ENCODE measurements around the gene NAV3. TPM values are rescaled to one million over a fixed set of nuclear protein-coding genes. Genes with fewer than 3 reads are reported as not detected.

Gene NAV3
- polyA plus RNA-seq, 1 of the 3 experiments (the other 2 are of a cell fraction) = 10.5 TPM

GRCh38 chr12:78194448-78194847, 363.8 kb downstream of the NAV3 start:
- Histone ChIP-seq H3K27ac (ENCODE audit: low read depth in 2 of 2, low read length in 1 of 2) (peak overlapping the region; percentile 74 to 85; a peak in 3 of 4 replicates), H3K9ac (no peak overlapping the region), H3K27me3 (ENCODE audit: insufficient read depth) (no peaks in the 10 kb centered on the region), H3K4me3 (ENCODE audit: low read depth in 2 of 2, low read length in 1 of 2) (peak overlapping the region in 1 of 2 experiments; percentile 9; a peak in 1 of 4 replicates), H3K4me2 (peak overlapping the region; percentile 48), H3K79me2 (ENCODE audit: insufficient read depth) (no peaks in the 10 kb centered on the region), H3K9me2 (no peaks in the 10 kb centered on the region), H2AFZ (ENCODE audit: low read depth) (no peak overlapping the region), H3K4me1 (ENCODE audit: control insufficient read depth in 1 of 2, insufficient read depth in 2 of 2, low read depth in 1 of 2, low read length in 1 of 2) (peaks cover 5 to 23% of the 10 kb centered on the region in 2 experiments; a peak in 2 of 4 replicates), H3K9me3 (no peaks in the 10 kb centered on the region), H3F3A (replicated peaks; ENCODE audit: insufficient read depth) (peaks cover 25% of the 10 kb centered on the region), H4K20me1 (ENCODE audit: insufficient read depth) (no peaks in the 10 kb centered on the region), H3K36me3 (replicated peaks in 1 of 2; ENCODE audit: control insufficient read depth in 1 of 2, insufficient read depth in 2 of 2, low read length in 1 of 2) (peaks cover 5 to 45% of the 10 kb centered on the region in 2 experiments)
- no peak for DNase-seq
- WGBS (ENCODE audit: low lambda C conversion rate) = 8% methylated on average over 3 of the region's 3 CpGs
- ChIA-PET POLR2A (no interaction called here), CTCF (no interaction called here)
- TF ChIP-seq, protein P1, sequence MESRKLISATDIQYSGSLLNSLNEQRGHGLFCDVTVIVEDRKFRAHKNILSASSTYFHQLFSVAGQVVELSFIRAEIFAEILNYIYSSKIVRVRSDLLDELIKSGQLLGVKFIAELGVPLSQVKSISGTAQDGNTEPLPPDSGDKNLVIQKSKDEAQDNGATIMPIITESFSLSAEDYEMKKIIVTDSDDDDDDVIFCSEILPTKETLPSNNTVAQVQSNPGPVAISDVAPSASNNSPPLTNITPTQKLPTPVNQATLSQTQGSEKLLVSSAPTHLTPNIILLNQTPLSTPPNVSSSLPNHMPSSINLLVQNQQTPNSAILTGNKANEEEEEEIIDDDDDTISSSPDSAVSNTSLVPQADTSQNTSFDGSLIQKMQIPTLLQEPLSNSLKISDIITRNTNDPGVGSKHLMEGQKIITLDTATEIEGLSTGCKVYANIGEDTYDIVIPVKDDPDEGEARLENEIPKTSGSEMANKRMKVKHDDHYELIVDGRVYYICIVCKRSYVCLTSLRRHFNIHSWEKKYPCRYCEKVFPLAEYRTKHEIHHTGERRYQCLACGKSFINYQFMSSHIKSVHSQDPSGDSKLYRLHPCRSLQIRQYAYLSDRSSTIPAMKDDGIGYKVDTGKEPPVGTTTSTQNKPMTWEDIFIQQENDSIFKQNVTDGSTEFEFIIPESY (IDR thresholded peaks at IDR 0.05; ENCODE audit: borderline replicate concordance, low read depth) = peak; percentile 59; the same call in 1 of the 2 replicates
- TF ChIP-seq GATA2 (CRISPR knock-in tag; IDR thresholded peaks at IDR 0.05) = no peak
- no peak for TF ChIP-seq SIN3A (IDR thresholded peaks at IDR 0.05; ENCODE audit: borderline replicate concordance, low read depth, low read length)
- peak; percentile 98 for TF ChIP-seq TCF12 (IDR thresholded peaks at IDR 0.05)
- no peak for TF ChIP-seq EZH2phosphoT487 (IDR thresholded peaks at IDR 0.05; ENCODE audit: borderline replicate concordance, low read depth)
- peak; percentile 91 for TF ChIP-seq PBX3 (IDR thresholded peaks at IDR 0.05)
- peak; percentile 71; the same call in 1 of the 2 replicates for TF ChIP-seq FOXM1 (IDR thresholded peaks at IDR 0.05; ENCODE audit: low read depth)
- no peak for TF ChIP-seq RCOR1 (IDR thresholded peaks at IDR 0.05; ENCODE audit: low read length)
- TF ChIP-seq MAX (IDR thresholded peaks at IDR 0.05; ENCODE audit: low read depth) = peak; percentile 83
- no peak for TF ChIP-seq MEF2A (IDR thresholded peaks at IDR 0.05; ENCODE audit: borderline replicate concordance, low read depth)
- no peak for TF ChIP-seq NRF1 (IDR thresholded peaks at IDR 0.05; ENCODE audit: low read depth, low read length)
- TF ChIP-seq TEAD4 (IDR thresholded peaks at IDR 0.05; ENCODE audit: borderline replicate concordance, insufficient read depth) = peak; percentile 94
- TF ChIP-seq, protein P2, sequence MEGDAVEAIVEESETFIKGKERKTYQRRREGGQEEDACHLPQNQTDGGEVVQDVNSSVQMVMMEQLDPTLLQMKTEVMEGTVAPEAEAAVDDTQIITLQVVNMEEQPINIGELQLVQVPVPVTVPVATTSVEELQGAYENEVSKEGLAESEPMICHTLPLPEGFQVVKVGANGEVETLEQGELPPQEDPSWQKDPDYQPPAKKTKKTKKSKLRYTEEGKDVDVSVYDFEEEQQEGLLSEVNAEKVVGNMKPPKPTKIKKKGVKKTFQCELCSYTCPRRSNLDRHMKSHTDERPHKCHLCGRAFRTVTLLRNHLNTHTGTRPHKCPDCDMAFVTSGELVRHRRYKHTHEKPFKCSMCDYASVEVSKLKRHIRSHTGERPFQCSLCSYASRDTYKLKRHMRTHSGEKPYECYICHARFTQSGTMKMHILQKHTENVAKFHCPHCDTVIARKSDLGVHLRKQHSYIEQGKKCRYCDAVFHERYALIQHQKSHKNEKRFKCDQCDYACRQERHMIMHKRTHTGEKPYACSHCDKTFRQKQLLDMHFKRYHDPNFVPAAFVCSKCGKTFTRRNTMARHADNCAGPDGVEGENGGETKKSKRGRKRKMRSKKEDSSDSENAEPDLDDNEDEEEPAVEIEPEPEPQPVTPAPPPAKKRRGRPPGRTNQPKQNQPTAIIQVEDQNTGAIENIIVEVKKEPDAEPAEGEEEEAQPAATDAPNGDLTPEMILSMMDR (IDR thresholded peaks at IDR 0.05) = no peak
- TF ChIP-seq CHD2 (IDR thresholded peaks at IDR 0.05; ENCODE audit: low read length, partially characterized antibody) = no peak
- no peak for TF ChIP-seq USF2 (IDR thresholded peaks at IDR 0.05; ENCODE audit: borderline replicate concordance, low read depth, low read length)
- no peak for TF ChIP-seq TAF1 (IDR thresholded peaks at IDR 0.05; ENCODE audit: borderline replicate concordance, low read depth, low read length)
- TF ChIP-seq GABPA (IDR thresholded peaks at IDR 0.05; ENCODE audit: low read depth) = no peak
- no peak for TF ChIP-seq SMC3 (IDR thresholded peaks at IDR 0.05; ENCODE audit: low read depth, low read length)
- TF ChIP-seq YY1 (IDR thresholded peaks at IDR 0.05; ENCODE audit: low read depth) = 0 out of 2 replicates have a peak, but pooled peaks have one; percentile 24
- no peak for TF ChIP-seq MXI1 (IDR thresholded peaks at IDR 0.05; ENCODE audit: low read depth, low read length)
- peak; percentile 98 for TF ChIP-seq NFIC (IDR thresholded peaks at IDR 0.05; ENCODE audit: borderline replicate concordance)
- peak in 1 of 2 experiments; percentile 92; a peak in 2 of 4 replicates for TF ChIP-seq EP300 (IDR thresholded peaks at IDR 0.05; ENCODE audit: borderline replicate concordance in 1 of 2, low read depth in 1 of 2, low read length in 1 of 2)
- TF ChIP-seq RFX5 (IDR thresholded peaks at IDR 0.05; ENCODE audit: low read length) = no peak
- TF ChIP-seq REST (IDR thresholded peaks at IDR 0.05; ENCODE audit: low read depth, low read length) = no peak
- 0 out of 2 replicates have a peak, but pooled peaks have one; percentile 29 for TF ChIP-seq RXRA (IDR thresholded peaks at IDR 0.05; ENCODE audit: borderline replicate concordance, low read depth)
